ENCODE results near the gene PSMC6.

Gene PSMC6

GRCh38 chr14:52735921-52736489 lies 29.0 kb downstream of the PSMC6 start:
- DNase-seq (ENCODE audit: low read depth) = no peak
- no peak overlapping the region for H3K4me3 ChIP-seq (ENCODE audit: low read depth, low read length)
- TF ChIP-seq POLR2A (IDR thresholded peaks at IDR 0.05; ENCODE audit: extremely low read depth, insufficient read length) (no peak), MYC (IDR thresholded peaks at IDR 0.05; ENCODE audit: low read depth, low read length) (no peak), CTCF (IDR thresholded peaks at IDR 0.05; ENCODE audit: low read depth, low read length) (no peak), MAX (IDR thresholded peaks at IDR 0.05; ENCODE audit: low read depth, low read length) (no peak)

GRCh38 chr14:52738409-52738808 lies 31.4 kb downstream of the PSMC6 start:
- no peak overlapping the region for H3K4me3 ChIP-seq (ENCODE audit: low read depth, low read length)
- DNase-seq (ENCODE audit: low read depth) = no peak
- no peak for TF ChIP-seq MAX (IDR thresholded peaks at IDR 0.05; ENCODE audit: low read depth, low read length)
- TF ChIP-seq CTCF (IDR thresholded peaks at IDR 0.05; ENCODE audit: low read depth, low read length) = no peak
- TF ChIP-seq MYC (IDR thresholded peaks at IDR 0.05; ENCODE audit: low read depth, low read length) = no peak
- TF ChIP-seq POLR2A (IDR thresholded peaks at IDR 0.05; ENCODE audit: extremely low read depth, insufficient read length) = no peak

GRCh38 chr14:52740751-52741150 lies 33.8 kb downstream of the PSMC6 start:
- no peak overlapping the region for H3K4me3 ChIP-seq (ENCODE audit: low read depth, low read length)
- no peak for DNase-seq (ENCODE audit: low read depth)
- TF ChIP-seq MYC (IDR thresholded peaks at IDR 0.05; ENCODE audit: low read depth, low read length) (no peak), POLR2A (IDR thresholded peaks at IDR 0.05; ENCODE audit: extremely low read depth, insufficient read length) (no peak), MAX (IDR thresholded peaks at IDR 0.05; ENCODE audit: low read depth, low read length) (no peak), CTCF (IDR thresholded peaks at IDR 0.05; ENCODE audit: low read depth, low read length) (no peak)

- H3K4me3 ChIP-seq (ENCODE audit: low read depth, low read length) = no peak overlapping the region
- DNase-seq (ENCODE audit: low read depth) = no peak
- TF ChIP-seq MYC (IDR thresholded peaks at IDR 0.05; ENCODE audit: low read depth, low read length) = no peak
- TF ChIP-seq MAX (IDR thresholded peaks at IDR 0.05; ENCODE audit: low read depth, low read length) = no peak
- no peak for TF ChIP-seq CTCF (IDR thresholded peaks at IDR 0.05; ENCODE audit: low read depth, low read length)
- TF ChIP-seq POLR2A (IDR thresholded peaks at IDR 0.05; ENCODE audit: extremely low read depth, insufficient read length) = no peak
Observed at GRCh38 chr14:52741865-52742264, 34.9 kb downstream of the PSMC6 start.

GRCh38 chr14:52748647-52749292 lies 41.8 kb downstream of the PSMC6 start:
- no peak for DNase-seq (ENCODE audit: low read depth)
- TF ChIP-seq POLR2A (IDR thresholded peaks at IDR 0.05; ENCODE audit: extremely low read depth, insufficient read length) (no peak), CTCF (IDR thresholded peaks at IDR 0.05; ENCODE audit: low read depth, low read length) (no peak), MAX (IDR thresholded peaks at IDR 0.05; ENCODE audit: low read depth, low read length) (no peak), MYC (IDR thresholded peaks at IDR 0.05; ENCODE audit: low read depth, low read length) (no peak)
- no peak overlapping the region for H3K4me3 ChIP-seq (ENCODE audit: low read depth, low read length)
